HG03097 (cell line): ENCODE measurements around the gene UMPS.

ENCODE experiments used
- ATAC-seq: cut with Tn5 transposase; IDR thresholded peaks from one replicate; pipeline ENCODE4 v1.9.1; 2021; ENCODE audit not compliant: unreplicated experiment, low FRiP score

The UMPS gene

GRCh38 chr3:124761935-124762660 is 31.8 kb downstream of the UMPS start:
- no peak for ATAC-seq

GRCh38 chr3:124762661-124763011 is 32.4 kb downstream of the UMPS start:
- ATAC-seq, result no peak

GRCh38 chr3:124763206-124763605 is 33.0 kb downstream of the UMPS start:
- no peak for ATAC-seq

GRCh38 chr3:124763644-124764358 is 33.5 kb downstream of the UMPS start:
- ATAC-seq, result no peak

- ATAC-seq, result no peak
These were observed 34.5 kb downstream of the UMPS start for GRCh38 chr3:124764746-124765145.

GRCh38 chr3:124765197-124765840 is 35.1 kb downstream of the UMPS start:
- no peak for ATAC-seq

GRCh38 chr3:124766113-124767095 is 36.2 kb downstream of the UMPS start:
- no peak for ATAC-seq

GRCh38 chr3:124767264-124767663 is 37.0 kb downstream of the UMPS start:
- no peak for ATAC-seq

GRCh38 chr3:124767691-124768090 is 37.4 kb downstream of the UMPS start:
- no peak for ATAC-seq

GRCh38 chr3:124768812-124769211 is 38.6 kb downstream of the UMPS start:
- no peak for ATAC-seq

GRCh38 chr3:124769462-124769861 is 39.2 kb downstream of the UMPS start:
- no peak for ATAC-seq

GRCh38 chr3:124770336-124771082 is 40.3 kb downstream of the UMPS start:
- ATAC-seq, result no peak

- no peak for ATAC-seq
These were observed 40.8 kb downstream of the UMPS start for GRCh38 chr3:124771083-124771445.

GRCh38 chr3:124772081-124772831 is 42.0 kb downstream of the UMPS start:
- no peak for ATAC-seq

- no peak for ATAC-seq
These were observed 43.4 kb downstream of the UMPS start for GRCh38 chr3:124773351-124774326.

GRCh38 chr3:124774327-124774718 is 44.1 kb downstream of the UMPS start:
- ATAC-seq, result no peak

GRCh38 chr3:124774841-124775402 is 44.7 kb downstream of the UMPS start:
- no peak for ATAC-seq

GRCh38 chr3:124775877-124776276 is 45.6 kb downstream of the UMPS start:
- ATAC-seq, result no peak
